Liver (tissue), 9 donors: Measurements from ENCODE around the gene ELL. TPM values are rescaled to one million over a fixed set of nuclear protein-coding genes. Genes with fewer than 3 reads are reported as not detected.
A peak's percentile ranks its signal among the peaks of the same experiment; 100 is the strongest.

Source experiments
- DNase-seq: peaks from one replicate; pipeline ENCODE4 v3.0.0-alpha.2; 2017; ENCODE audit warnings: low spot score
- H3K27ac ChIP-seq, 2 donors: one replicate each; pipeline ENCODE4 v1.7.0; 2013; ENCODE audit warnings: inconsistent platforms in 2 of 2, low read length in 2 of 2, control low read depth in 1 of 2, low read depth in 1 of 2, mild to moderate bottlenecking in 1 of 2
- H3K27me3 ChIP-seq, 4 donors: one replicate each; pipeline versions ENCODE4 v1.6.1 to v1.7.0; 2013; ENCODE audit warnings: low read length in 3 of 4, inconsistent platforms in 1 of 4, mild to moderate bottlenecking in 1 of 4, moderate library complexity in 1 of 4; ENCODE audit not compliant: control insufficient read depth in 4 of 4, insufficient read depth in 4 of 4
- H3K36me3 ChIP-seq, 4 donors: one replicate each; pipeline versions ENCODE4 v1.6.1 to v1.7.0; 2013; ENCODE audit warnings: low read length in 3 of 4, mild to moderate bottlenecking in 3 of 4, low read depth in 1 of 4, moderate library complexity in 1 of 4; ENCODE audit not compliant: control insufficient read depth in 4 of 4, insufficient read depth in 3 of 4
- H3K4me1 ChIP-seq, 4 donors: one replicate each; pipeline versions ENCODE4 v1.6.1 to v1.7.0; 2013; ENCODE audit warnings: low read length in 3 of 4, mild to moderate bottlenecking in 3 of 4, moderate library complexity in 1 of 4; ENCODE audit not compliant: control insufficient read depth in 4 of 4, insufficient read depth in 4 of 4
- H3K4me3 ChIP-seq, 3 donors: one replicate each; pipeline versions ENCODE4 v1.6.1 to v1.7.0; 2013; ENCODE audit warnings: low read length in 3 of 3, control low read depth in 1 of 3, low read depth in 1 of 3, mild to moderate bottlenecking in 1 of 3
- H3K9ac ChIP-seq, 2 donors: one replicate each; pipeline ENCODE4 v1.7.0; 2013; ENCODE audit warnings: low read length in 2 of 2, mild to moderate bottlenecking in 2 of 2, moderate library complexity in 2 of 2, control low read depth in 1 of 2, low read depth in 1 of 2
- H3K9me3 ChIP-seq, 4 donors: one replicate each; pipeline versions ENCODE4 v1.6.1 to v1.7.0; 2013; ENCODE audit warnings: low read length in 3 of 4; ENCODE audit not compliant: control insufficient read depth in 4 of 4
- ATF3 ChIP-seq: IDR thresholded peaks from 2 replicates; pipeline ENCODE4 v1.6.1; 2016; ENCODE audit warnings: antibody characterized with exemption
- EGR1 ChIP-seq, 2 donors: IDR thresholded peaks; 2 replicates each; pipeline ENCODE4 v1.6.1; 2016 to 2018; ENCODE audit warnings: antibody characterized with exemption in 2 of 2, low read depth in 2 of 2
- FOXA1 ChIP-seq: IDR thresholded peaks from 2 replicates; pipeline ENCODE4 v1.6.1; 2016; ENCODE audit warnings: antibody characterized with exemption
- FOXA2 ChIP-seq: IDR thresholded peaks from 2 replicates; pipeline ENCODE4 v1.6.1; 2016; ENCODE audit warnings: antibody characterized with exemption
- GABPA ChIP-seq, 2 donors: IDR thresholded peaks in 1 of 2; conservative IDR thresholded peaks in 1 of 2; 2 replicates each; pipeline ENCODE4 v1.6.1; 2016; ENCODE audit warnings: antibody characterized with exemption in 2 of 2, mild to moderate bottlenecking in 1 of 2, moderate library complexity in 1 of 2
- HNF4A ChIP-seq, 2 donors: conservative IDR thresholded peaks; 2 replicates each; pipeline ENCODE4 v1.6.1; 2016; ENCODE audit warnings: antibody characterized with exemption in 2 of 2, mild to moderate bottlenecking in 2 of 2
- HNF4G ChIP-seq: IDR thresholded peaks from 2 replicates; pipeline ENCODE4 v1.6.1; 2016; ENCODE audit warnings: antibody characterized with exemption
- JUND ChIP-seq, 2 donors: IDR thresholded peaks; 2 replicates each; pipeline ENCODE4 v1.6.1; 2016; ENCODE audit warnings: antibody characterized with exemption in 2 of 2
- MAX ChIP-seq: IDR thresholded peaks from 2 replicates; pipeline ENCODE4 v1.6.1; 2016; ENCODE audit warnings: antibody characterized with exemption
- NR2F2 ChIP-seq: IDR thresholded peaks from 2 replicates; pipeline ENCODE4 v1.6.1; 2016; ENCODE audit warnings: antibody characterized with exemption
- RAD21 ChIP-seq, 2 donors: IDR thresholded peaks; 2 replicates each; pipeline ENCODE4 v1.6.1; 2016; ENCODE audit warnings: antibody characterized with exemption in 2 of 2, mild to moderate bottlenecking in 2 of 2
- RXRA ChIP-seq, 2 donors: IDR thresholded peaks; 2 replicates each; pipeline ENCODE4 v1.6.1; 2017 to 2018; ENCODE audit warnings: antibody characterized with exemption in 2 of 2, mild to moderate bottlenecking in 1 of 2
- SP1 ChIP-seq: IDR thresholded peaks from 2 replicates; pipeline ENCODE4 v1.6.1; 2018; ENCODE audit warnings: antibody characterized with exemption, mild to moderate bottlenecking
- TAF1 ChIP-seq: conservative IDR thresholded peaks from 2 replicates; pipeline ENCODE4 v1.6.1; 2016; ENCODE audit warnings: antibody characterized with exemption, mild to moderate bottlenecking
- YY1 ChIP-seq: IDR thresholded peaks from 2 replicates; pipeline ENCODE4 v1.6.1; 2016; ENCODE audit warnings: antibody characterized with exemption, mild to moderate bottlenecking
- ZBTB33 ChIP-seq: IDR thresholded peaks from 2 replicates; pipeline ENCODE4 v1.6.1; 2016; ENCODE audit warnings: antibody characterized with exemption
- WGBS: extraction: QIAGEN DNeasy Blood & Tissue Kit; methylation state at CpG from one replicate; pipeline ENCODE4 v1.1.7; 2013; 5-methylcytosine and 5-hydroxymethylcytosine counted together
- polyA plus RNA-seq, 2 donors: library from polyadenylated mRNA; stranded (reverse) in 1 of 2; unstranded in 1 of 2; fragments of 200-250 nt in 1 of 2; fragments of >200 nt in 1 of 2; fragmentation: Nextera tagmentation in 1 of 2; extraction: Ambion mirVana in 1 of 2; gene quantifications; one replicate each; pipeline versions ENCODE4 v1.2.1 to v1.2.3, GENCODE V29; 2013 to 2015
- total RNA-seq, 2 donors: library from RNA; depleted of rRNA; stranded (reverse); fragments of >200 nt; gene quantifications; one replicate each; pipeline ENCODE4 v1.2.3, GENCODE V29; 2014
- TF ChIP-seq, protein P1 (sequence below): IDR thresholded peaks from 2 replicates; pipeline ENCODE4 v1.6.1; 2016; ENCODE audit warnings: antibody characterized with exemption, mild to moderate bottlenecking
- TF ChIP-seq, protein P2 (sequence below): fragments of 150-350 bp; IDR thresholded peaks from 2 replicates; pipeline ENCODE4 v1.5.1; 2017; ENCODE audit warnings: improper control_type of control experiment, low read depth, low read length; ENCODE audit not compliant: missing input control
- donor health status: healthy.
- donor health status: healthy.
- donor health status: healthy.
- donor health status: healthy.
- donor health status: healthy.

ELL gene
- total and polyA plus RNA-seq, 4 donors: 4.5 to 10.5 (median 6.6) TPM

GRCh38 chr19:18477974-18478373 is 43.9 kb downstream of the ELL start:
- Histone ChIP-seq H3K36me3 (no peaks in the 10 kb centered on the region), H3K27ac (peak overlapping the region; percentile 85 to 93), H3K27me3 (no peaks in the 10 kb centered on the region), H3K4me3 (no peak overlapping the region), H3K9me3 (no peaks in the 10 kb centered on the region), H3K4me1 (peaks cover 12 to 51% (median 31%) of the 10 kb centered on the region in 4 donors), H3K9ac (no peak overlapping the region)
- TF ChIP-seq MAX (no peak), RXRA (IDR thresholded peaks at IDR 0.05) (no peak), GABPA (IDR thresholded peaks at IDR 0.05 in 1 of 2, conservative IDR thresholded peaks at IDR 0.05 in 1 of 2) (no peak), HNF4A (conservative IDR thresholded peaks at IDR 0.05) (no peak), RAD21 (IDR thresholded peaks at IDR 0.05) (no peak), EGR1 (IDR thresholded peaks at IDR 0.05; ENCODE audit: low read depth in 2 of 2) (no peak), FOXA2 (no peak), SP1 (no peak), ATF3 (no peak), HNF4G (no peak), FOXA1 (no peak), NR2F2 (no peak)
- TF ChIP-seq, protein P1, sequence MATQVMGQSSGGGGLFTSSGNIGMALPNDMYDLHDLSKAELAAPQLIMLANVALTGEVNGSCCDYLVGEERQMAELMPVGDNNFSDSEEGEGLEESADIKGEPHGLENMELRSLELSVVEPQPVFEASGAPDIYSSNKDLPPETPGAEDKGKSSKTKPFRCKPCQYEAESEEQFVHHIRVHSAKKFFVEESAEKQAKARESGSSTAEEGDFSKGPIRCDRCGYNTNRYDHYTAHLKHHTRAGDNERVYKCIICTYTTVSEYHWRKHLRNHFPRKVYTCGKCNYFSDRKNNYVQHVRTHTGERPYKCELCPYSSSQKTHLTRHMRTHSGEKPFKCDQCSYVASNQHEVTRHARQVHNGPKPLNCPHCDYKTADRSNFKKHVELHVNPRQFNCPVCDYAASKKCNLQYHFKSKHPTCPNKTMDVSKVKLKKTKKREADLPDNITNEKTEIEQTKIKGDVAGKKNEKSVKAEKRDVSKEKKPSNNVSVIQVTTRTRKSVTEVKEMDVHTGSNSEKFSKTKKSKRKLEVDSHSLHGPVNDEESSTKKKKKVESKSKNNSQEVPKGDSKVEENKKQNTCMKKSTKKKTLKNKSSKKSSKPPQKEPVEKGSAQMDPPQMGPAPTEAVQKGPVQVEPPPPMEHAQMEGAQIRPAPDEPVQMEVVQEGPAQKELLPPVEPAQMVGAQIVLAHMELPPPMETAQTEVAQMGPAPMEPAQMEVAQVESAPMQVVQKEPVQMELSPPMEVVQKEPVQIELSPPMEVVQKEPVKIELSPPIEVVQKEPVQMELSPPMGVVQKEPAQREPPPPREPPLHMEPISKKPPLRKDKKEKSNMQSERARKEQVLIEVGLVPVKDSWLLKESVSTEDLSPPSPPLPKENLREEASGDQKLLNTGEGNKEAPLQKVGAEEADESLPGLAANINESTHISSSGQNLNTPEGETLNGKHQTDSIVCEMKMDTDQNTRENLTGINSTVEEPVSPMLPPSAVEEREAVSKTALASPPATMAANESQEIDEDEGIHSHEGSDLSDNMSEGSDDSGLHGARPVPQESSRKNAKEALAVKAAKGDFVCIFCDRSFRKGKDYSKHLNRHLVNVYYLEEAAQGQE: no peak
- TF ChIP-seq, protein P2, sequence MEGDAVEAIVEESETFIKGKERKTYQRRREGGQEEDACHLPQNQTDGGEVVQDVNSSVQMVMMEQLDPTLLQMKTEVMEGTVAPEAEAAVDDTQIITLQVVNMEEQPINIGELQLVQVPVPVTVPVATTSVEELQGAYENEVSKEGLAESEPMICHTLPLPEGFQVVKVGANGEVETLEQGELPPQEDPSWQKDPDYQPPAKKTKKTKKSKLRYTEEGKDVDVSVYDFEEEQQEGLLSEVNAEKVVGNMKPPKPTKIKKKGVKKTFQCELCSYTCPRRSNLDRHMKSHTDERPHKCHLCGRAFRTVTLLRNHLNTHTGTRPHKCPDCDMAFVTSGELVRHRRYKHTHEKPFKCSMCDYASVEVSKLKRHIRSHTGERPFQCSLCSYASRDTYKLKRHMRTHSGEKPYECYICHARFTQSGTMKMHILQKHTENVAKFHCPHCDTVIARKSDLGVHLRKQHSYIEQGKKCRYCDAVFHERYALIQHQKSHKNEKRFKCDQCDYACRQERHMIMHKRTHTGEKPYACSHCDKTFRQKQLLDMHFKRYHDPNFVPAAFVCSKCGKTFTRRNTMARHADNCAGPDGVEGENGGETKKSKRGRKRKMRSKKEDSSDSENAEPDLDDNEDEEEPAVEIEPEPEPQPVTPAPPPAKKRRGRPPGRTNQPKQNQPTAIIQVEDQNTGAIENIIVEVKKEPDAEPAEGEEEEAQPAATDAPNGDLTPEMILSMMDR: no peak
- no peak for DNase-seq
- WGBS: 91% methylated on average over 8 of the region's 8 CpGs

- Histone ChIP-seq H3K4me1 (peaks cover 10 to 49% (median 30%) of the 10 kb centered on the region in 4 donors), H3K36me3 (peaks cover 0 to 2% (median 0%) of the 10 kb centered on the region in 4 donors), H3K27me3 (no peaks in the 10 kb centered on the region), H3K9ac (no peak overlapping the region), H3K9me3 (no peaks in the 10 kb centered on the region), H3K4me3 (no peak overlapping the region), H3K27ac (peak overlapping the region; percentile 85 to 93)
- TF ChIP-seq TAF1: no peak
- TF ChIP-seq MAX: no peak
- TF ChIP-seq YY1: no peak
- no peak for TF ChIP-seq ZBTB33
- TF ChIP-seq GABPA (IDR thresholded peaks at IDR 0.05 in 1 of 2, conservative IDR thresholded peaks at IDR 0.05 in 1 of 2): no peak
- no peak for TF ChIP-seq ATF3
- TF ChIP-seq HNF4G: no peak
- TF ChIP-seq, protein P2: no peak
- TF ChIP-seq SP1: no peak
- TF ChIP-seq JUND (IDR thresholded peaks at IDR 0.05): no peak
- no peak for TF ChIP-seq RAD21 (IDR thresholded peaks at IDR 0.05)
- no peak for DNase-seq
- WGBS: 84% methylated on average over 24 of the region's 24 CpGs
Measured at GRCh38 chr19:18477042-18477779, 44.7 kb downstream of the ELL start.
